ENCODE data around the gene AMOTL2. TPM values are rescaled to one million over a fixed set of nuclear protein-coding genes. Genes with fewer than 3 reads are reported as not detected.

AMOTL2 gene
- total RNA-seq, 4 donors from 2014 or later, result 20.3 to 72.8 (median 31.6) TPM

- TF ChIP-seq CTCF (IDR thresholded peaks at IDR 0.05) (no peak), POLR2A (IDR thresholded peaks at IDR 0.05) (no peak)
- Histone ChIP-seq H3K4me3 (no peak overlapping the region), H3K27ac (peak overlapping the region in 1 of 4 donors; percentile 17), H3K36me3 (no peaks in the 10 kb centered on the region), H3K9me3 (peaks cover 0 to 8% (median 0%) of the 10 kb centered on the region in 4 donors), H3K4me1 (peaks cover 0 to 44% (median 3%) of the 10 kb centered on the region in 4 donors), H3K27me3 (no peaks in the 10 kb centered on the region)
- DNase-seq, result peak in 1 of 3 donors; percentile 43
Observed at GRCh38 chr3:134348524-134348923, 25.7 kb downstream of the AMOTL2 start.

DNA sequence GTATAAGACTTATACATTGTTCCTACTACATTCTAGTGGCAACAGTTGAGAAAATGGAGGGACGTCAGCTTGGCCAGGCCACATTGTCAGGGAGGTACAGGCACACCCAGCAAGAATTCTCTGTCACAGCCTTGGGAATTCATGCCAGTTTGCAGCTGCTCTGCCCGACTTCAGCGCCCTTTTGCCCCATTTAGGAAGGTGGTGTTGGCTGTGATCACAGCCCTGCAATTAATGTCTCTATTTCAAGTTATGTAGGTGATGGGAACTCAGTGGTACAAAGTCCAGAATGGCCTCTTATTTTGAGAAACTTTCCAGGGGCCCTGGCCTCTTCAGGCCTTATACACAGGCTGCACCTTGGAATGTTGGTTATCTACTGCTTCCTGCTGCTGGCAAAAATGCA lies 26.7 kb downstream of the AMOTL2 start:
- Histone ChIP-seq H3K36me3 (no peaks in the 10 kb centered on the region), H3K27me3 (no peaks in the 10 kb centered on the region), H3K4me3 (no peak overlapping the region), H3K9me3 (peaks cover 0 to 8% (median 0%) of the 10 kb centered on the region in 4 donors), H3K27ac (peak overlapping the region in 2 of 4 donors; percentile 17 to 42), H3K4me1 (peaks cover 0 to 34% (median under 1%) of the 10 kb centered on the region in 4 donors)
- TF ChIP-seq CTCF (IDR thresholded peaks at IDR 0.05) (no peak), POLR2A (IDR thresholded peaks at IDR 0.05) (no peak)
- peak in 2 of 3 donors; percentile 64 to 70 for DNase-seq

DNA sequence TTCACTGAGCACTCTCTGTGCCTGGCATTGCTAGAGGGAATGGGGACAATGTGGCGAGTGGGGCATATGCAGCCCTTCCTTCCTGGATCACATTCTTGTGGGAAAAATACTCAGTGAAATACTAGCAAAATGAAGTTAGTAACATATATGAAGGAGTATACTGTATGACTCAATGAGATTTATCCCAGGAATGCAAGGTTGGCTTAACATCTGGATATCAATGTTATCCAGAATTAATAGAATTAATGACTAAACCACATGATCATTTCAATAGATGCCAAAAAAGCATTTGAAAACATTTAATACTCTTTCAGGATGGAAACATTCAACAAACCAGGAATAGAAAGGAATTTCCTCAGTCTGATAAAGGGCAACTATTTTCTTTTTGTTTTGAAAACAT lies 27.5 kb downstream of the AMOTL2 start:
- no peak overlapping the region for H3K27ac ChIP-seq
- no peaks in the 10 kb centered on the region for H3K36me3 ChIP-seq
- H3K9me3 ChIP-seq, result peaks cover 0 to 8% (median 0%) of the 10 kb centered on the region in 4 donors
- no peak for TF ChIP-seq CTCF (IDR thresholded peaks at IDR 0.05)
- no peak for TF ChIP-seq POLR2A (IDR thresholded peaks at IDR 0.05)
- H3K27me3 ChIP-seq, result no peaks in the 10 kb centered on the region
- H3K4me1 ChIP-seq, result peaks cover 0 to 26% (median 0%) of the 10 kb centered on the region in 4 donors
- DNase-seq, result no peak
- H3K4me3 ChIP-seq, result no peak overlapping the region

DNA sequence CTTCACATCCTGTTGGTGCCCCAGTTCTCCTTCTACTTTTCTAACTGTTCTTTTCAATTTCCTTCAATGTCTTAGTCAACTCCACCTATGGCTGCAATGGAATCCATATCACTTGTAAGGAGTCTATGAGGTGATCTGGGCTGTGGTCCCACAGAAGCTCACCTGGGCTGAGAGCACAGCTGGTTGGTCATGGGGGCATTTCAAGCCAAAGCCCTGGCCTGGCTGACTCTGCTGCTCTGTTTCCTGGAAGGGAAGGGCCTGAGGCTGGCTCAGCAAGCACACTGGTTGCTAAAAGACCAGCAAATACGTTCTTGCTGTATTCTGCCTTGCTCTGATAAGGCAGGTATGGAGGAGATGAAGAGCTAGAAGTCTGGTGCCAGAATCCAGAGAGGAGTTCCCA lies 29.0 kb downstream of the AMOTL2 start:
- Histone ChIP-seq H3K27ac (no peak overlapping the region), H3K9me3 (peaks cover 0 to 8% (median 0%) of the 10 kb centered on the region in 4 donors), H3K27me3 (no peaks in the 10 kb centered on the region), H3K4me3 (no peak overlapping the region), H3K36me3 (no peaks in the 10 kb centered on the region), H3K4me1 (peaks cover 0 to 13% (median 0%) of the 10 kb centered on the region in 4 donors)
- peak in 2 of 3 donors; percentile 15 to 19 for DNase-seq
- TF ChIP-seq CTCF (IDR thresholded peaks at IDR 0.05), result no peak
- TF ChIP-seq POLR2A (IDR thresholded peaks at IDR 0.05), result no peak

DNA sequence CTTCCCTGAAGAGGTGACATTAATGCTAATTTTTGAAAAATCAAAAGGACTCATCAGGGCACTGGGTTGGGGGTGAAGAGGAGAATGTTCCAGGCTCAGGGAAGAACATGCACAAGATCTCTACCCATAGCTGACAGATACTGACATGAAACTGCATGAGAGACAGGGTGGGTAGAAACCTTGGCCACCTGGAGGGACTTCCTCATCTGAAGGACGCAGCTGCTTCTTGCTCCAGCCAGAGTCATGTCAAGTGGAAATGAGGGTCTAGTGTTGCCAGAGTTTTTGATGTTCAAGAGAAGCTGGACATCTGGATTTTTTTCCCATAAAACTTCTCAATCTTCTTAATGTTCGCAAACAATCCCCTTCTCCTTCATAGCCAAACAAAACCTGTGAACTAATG lies 29.7 kb downstream of the AMOTL2 start:
- Histone ChIP-seq H3K9me3 (peaks cover 0 to 8% (median 0%) of the 10 kb centered on the region in 4 donors), H3K36me3 (no peaks in the 10 kb centered on the region), H3K4me3 (no peak overlapping the region), H3K27ac (no peak overlapping the region), H3K27me3 (no peaks in the 10 kb centered on the region), H3K4me1 (peaks cover 0 to 13% (median 0%) of the 10 kb centered on the region in 4 donors)
- TF ChIP-seq POLR2A (IDR thresholded peaks at IDR 0.05) (no peak), CTCF (IDR thresholded peaks at IDR 0.05) (no peak)
- DNase-seq, result no peak

DNA sequence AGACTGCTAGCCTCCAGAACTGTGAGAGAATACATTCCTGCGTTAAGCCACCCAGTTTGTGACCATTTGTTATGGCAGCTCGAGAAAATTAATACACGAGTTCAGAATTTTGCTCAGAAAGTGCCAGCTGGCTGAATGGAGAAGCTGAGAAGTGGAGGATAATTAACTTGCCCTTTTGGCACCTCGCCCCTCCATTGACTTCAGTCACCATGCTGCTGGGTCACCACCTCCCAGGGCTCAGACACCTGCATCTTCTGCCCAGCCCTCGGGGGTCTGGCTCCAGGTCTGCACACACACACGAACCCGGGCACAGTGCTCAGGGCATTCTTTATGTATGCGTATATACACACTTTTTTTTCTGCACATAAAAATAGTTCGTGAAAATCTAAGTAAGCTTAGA lies 32.0 kb downstream of the AMOTL2 start:
- Histone ChIP-seq H3K36me3 (no peaks in the 10 kb centered on the region), H3K27me3 (no peaks in the 10 kb centered on the region), H3K27ac (no peak overlapping the region), H3K4me1 (peaks cover 0 to 5% (median 0%) of the 10 kb centered on the region in 4 donors), H3K4me3 (no peak overlapping the region), H3K9me3 (peaks cover 0 to 8% (median 0%) of the 10 kb centered on the region in 4 donors)
- TF ChIP-seq POLR2A (IDR thresholded peaks at IDR 0.05) (no peak), CTCF (IDR thresholded peaks at IDR 0.05) (no peak)
- DNase-seq, result peak in 1 of 3 donors; percentile 40

Measured in Peyer's patch (tissue), 4 donors.